AML-193 (cell line): ENCODE results near the gene FGGY.
"Not testable (repeated sequence)": the region's sequence is repeated elsewhere in the genome, so short reads cannot be mapped to it uniquely, and the experiment has no call there.

Experiments
- DNase-seq, 2 experiments: peaks; one replicate each; lab custom pipeline; 2025; lab: John Stamatoyannopoulos, UW

FGGY gene

DNA sequence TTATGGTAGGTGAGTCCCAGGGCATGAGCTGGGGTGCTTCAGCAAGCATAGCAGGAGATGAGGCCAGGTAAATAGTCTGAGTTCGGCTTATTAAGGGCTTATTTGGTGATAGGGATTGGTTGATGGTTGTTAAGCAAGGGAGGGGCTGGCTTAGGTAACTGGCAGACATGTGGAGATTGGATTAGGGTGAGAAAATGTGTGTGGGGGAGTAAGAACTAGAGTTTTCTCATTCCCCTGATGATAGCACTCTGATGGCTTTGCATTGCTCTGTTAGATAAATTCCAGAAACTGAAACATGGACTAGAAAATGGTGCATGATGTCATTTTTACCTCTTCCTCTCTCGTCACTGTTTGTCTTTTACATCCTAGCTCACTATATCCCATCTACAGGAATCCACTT lies 53.6 kb downstream of the FGGY start:
- no peak for DNase-seq

DNA sequence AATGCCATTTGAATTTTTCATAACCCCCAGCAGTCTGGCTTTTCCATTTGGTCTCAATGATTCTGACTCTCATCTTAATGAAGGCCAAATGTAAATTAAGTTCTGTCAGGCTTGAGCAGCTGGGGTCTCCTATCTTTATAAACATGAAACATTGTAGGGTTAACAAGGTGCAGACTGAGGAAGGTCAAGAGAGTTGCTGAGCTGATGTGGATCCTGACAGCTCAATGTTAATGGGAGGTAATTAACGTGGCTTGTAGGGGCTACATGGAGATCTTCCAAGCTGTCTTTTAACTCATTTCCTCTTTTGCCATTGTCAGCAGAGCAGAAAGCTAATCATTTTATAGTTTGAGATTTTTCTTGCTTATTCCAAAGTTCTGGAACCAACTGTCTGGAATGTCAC lies 55.2 kb downstream of the FGGY start:
- no peak for DNase-seq

- DNase-seq: no peak
Measured at GRCh38 chr1:59353453-59353852, 56.6 kb downstream of the FGGY start.

GRCh38 chr1:59354239-59354638 lies 57.3 kb downstream of the FGGY start:
- not testable (repeated sequence) for DNase-seq

- no peak for DNase-seq
Measured at GRCh38 chr1:59354709-59355337, 57.9 kb downstream of the FGGY start.

DNA sequence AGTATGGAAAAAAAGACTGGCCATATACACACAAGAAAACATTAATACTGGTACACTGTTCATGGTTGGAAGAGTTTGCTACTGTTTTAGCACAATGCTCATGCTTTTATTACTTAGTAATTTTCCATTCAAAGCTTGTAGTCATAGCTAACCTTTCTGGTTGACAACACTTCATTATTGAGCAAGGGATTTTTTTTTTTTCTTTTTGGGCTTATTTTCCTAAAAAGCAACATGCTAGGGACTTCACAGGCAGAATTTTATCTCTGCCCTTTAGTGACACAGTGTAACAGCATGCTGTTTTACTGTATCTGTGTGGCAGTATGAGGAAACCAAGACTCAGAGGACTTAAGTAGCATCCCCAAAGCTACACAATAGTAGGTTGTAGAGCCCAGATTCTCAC lies 58.5 kb downstream of the FGGY start:
- no peak for DNase-seq

GRCh38 chr1:59356627-59357026 lies 59.7 kb downstream of the FGGY start:
- DNase-seq: no peak

DNA sequence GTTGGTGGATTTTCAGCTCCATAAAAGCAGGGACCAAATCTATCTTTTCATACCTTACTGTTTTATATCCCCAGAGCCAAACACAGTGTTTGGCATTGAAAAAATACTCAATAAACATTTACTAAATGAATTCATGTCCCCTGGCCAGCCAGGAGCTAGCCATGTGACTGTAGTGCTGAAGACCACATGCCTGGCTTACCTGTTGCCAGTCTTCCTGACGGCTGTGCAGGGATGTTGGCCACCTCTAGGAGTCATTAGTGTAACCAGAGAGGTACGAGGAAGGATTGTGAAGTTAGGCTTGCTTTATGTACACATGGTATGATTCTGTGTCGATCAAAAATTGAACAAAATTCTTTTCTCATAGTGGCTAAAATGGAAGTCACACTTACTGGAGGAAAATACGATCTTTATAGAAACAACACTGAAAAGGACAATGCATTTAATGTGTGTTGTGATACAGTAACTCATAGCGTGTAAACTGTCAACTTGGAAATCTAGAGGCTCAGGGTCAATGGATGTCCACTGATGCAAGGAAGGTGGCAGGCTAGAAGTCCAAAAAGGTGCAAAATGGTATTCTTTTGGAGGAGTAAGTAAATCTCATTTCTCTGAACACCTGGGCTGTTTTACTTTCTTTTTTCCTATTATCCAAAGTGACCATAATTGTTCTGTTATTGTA lies 60.9 kb downstream of the FGGY start:
- DNase-seq: no peak

DNA sequence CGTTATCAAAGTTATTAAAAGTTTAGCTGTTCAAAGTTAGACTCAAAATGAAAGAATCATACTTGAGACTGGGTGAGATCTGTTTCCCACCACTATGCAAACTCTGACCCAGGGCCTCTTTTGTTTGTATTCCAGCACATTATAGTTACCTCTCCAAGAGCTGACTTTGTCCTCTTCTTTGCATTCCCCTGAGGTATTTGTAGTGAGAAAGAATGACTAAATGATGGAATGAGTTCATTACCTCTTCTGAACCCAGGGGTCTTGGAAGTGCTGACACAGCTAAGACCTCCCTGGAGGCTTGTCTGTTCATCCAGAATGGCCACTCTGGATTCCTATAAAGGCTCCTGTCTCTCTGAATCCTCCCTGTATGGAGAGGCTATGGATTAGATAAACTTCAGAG lies 62.4 kb downstream of the FGGY start:
- DNase-seq: no peak

DNA sequence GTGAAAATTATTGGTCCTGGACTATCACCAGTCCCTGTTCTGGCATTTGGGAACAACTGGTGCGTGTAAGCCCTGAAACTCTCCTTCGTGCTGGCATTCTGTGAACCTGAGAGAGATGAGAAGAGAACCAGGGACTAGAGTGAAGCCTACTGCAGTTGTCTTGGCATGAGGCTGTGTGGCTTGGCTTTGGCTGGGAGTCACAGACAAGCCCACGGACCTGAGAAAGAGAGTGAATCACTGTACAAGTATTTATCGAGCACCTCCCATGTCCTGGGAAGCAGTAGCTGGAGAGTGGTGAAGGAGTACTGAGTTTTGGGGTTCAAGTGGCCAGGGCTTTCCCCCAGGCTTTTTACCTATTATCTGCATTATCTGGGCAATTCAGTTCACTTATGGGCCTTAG lies 63.3 kb downstream of the FGGY start:
- DNase-seq: no peak

DNA sequence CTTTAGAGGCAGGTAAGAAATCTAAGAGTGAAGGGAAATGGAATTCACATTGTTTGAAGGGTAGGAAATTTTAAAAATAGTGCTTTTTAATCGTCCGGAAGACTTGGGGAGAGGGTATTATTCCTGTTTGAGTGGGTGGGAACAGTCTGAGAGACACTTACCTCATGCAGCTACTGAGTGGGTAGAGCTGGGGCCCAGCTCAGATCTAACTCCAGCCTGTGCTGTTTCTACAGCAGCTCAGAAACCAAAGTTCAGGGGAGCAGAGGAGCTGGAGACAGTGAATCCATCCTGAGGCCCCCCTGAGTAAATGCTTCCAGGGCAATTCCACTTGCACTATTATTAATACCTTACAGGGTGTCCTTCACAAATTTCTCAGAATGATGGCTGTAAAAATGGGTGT lies 63.8 kb downstream of the FGGY start:
- DNase-seq: no peak

DNA sequence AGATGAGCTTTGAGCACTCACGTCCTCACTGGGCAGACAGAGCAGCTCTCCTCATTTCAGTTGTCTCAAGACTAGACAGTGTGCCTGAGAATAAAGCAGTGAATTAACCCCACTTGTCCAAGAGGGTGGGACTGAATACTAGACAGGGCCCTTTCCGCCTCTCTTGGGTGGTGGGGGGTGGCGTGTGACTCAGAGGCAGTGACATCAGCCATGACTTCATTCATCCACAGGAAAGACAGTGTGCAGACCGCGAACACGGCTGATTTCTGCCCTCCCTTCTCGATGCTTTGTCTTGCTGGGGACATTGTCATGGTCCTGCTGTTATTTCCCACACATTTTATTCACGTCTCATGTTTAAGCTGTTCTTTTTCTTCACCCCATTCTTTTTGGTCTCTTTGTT lies 64.9 kb downstream of the FGGY start:
- DNase-seq: no peak

DNA sequence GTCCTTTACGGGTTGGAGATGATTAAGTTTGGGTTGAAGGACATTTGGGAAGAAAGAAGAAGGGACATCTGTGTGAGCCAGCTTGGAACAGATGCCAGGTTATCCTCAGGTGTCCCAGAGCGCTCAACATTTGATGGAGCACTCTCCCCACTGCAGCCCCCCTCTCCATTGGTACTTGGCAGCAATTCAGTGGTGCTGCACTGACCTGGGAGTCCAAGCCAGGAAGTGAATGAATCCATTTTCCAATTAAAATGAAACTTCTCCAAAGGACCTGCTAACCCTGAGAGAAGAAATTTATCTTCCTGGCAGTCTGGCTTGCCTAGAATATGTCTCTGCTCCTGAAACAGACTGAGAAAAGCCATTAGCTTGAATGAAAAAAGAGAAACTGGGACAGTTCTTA lies 67.1 kb downstream of the FGGY start:
- DNase-seq: no peak

GRCh38 chr1:59366346-59366745 lies 69.5 kb downstream of the FGGY start:
- no peak for DNase-seq

DNA sequence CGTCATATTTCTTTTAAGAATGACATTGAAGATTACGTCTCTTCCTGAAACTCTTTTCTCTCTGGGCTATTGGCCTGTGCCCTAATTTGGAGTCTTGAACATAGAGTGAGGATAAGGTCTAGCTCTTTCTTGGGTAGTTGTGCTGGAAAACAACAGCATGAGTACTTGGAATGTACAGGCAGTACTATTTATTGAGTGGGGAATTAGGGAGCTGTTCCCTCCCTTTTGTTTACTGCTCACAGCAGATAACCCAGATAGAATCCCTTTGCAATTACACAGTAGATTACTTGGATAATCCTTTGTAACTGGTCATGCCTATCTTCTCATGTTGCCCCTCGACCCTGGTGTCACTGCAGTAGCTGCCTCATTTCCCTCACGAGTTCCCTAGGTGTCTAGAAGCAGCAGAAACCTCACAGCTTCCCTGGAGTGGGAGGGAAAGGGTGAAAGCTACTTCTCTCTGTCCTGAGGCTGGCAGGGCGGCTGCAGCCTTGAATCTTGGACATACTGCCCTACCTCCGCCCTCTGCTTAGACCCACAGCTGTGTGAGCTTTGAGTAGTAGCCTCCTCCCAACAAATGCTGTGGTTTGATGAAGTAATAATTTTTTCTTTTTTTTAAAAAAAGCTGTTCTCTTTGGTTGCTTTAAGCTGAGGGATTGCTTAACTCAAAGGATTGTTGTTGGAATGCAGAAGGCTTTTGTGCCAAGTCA lies 70.6 kb downstream of the FGGY start:
- peak; percentile 91 to 92 for DNase-seq

DNA sequence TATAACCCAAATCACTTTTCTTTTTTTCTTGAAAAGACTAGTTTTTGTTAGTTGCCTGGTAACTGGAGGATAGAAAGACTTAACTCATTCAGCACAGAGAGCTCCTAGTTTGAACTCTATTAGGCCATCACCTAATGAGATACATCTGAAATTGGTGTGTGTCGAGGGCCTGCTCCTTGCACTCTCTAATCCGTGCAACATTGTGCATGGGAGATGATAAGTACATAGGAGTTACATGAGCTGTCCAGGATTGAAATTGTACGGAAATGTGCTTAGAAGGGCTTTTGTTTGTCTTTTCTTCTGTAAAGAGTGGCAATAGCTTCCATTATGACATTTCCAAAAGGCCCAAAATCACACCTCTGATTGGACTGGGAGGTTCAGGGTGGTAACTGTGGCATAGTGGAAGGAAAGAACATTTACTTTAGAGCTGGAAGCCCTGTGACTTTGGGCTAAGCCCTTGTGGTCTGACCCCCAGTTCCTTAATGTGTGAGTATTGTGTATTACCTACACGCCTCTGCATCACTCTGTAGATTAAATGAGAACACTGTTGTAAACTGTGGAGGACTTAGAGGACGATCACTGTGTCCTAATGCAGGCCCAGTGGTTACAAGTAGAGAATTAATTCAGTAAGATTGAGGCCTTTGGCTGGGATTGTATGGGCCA lies 71.2 kb downstream of the FGGY start:
- DNase-seq: no peak

DNA sequence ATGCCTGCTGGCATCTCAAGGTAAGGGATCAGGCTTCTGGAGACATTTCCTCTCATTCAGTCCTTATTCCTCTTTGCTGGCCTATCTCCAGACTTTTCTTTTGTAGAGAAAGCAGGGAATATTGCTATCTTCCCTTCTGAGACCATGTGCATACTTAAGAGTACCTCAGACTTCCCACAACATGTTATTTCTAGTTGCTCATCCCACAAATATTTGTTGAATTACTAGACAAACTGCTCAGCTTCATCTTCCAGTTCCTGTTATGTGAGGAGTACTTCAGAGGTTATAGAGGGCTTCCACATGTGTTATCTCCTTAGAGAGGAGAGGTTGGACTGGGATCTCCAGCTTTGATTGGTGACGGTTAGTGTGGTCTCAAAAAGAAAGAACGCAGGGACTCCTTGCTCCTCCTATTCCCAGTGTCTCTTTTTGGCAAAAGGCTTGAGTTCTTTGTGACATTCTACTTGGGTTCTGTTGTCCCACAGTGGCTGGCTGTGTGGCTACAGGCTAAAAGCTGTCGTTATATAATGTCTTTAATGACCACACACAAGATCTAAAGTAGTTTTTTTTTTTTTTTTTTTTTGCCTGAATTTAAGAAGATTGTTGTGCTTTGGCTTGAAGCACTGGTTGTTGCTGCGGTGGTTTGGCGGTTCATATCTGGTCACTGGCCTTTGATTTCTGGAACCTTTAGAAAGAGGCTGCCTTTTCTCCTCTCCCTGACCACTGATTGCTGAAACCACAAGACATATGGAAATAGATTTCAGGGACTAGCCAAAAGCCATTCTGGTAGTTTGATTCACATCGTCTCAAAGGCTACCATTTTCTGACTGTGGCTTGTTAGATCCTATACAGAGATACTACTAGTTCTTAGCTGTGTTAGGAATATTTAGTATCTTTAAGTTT lies 78.7 kb downstream of the FGGY start:
- no peak for DNase-seq

GRCh38 chr1:59377350-59377904 lies 80.5 kb downstream of the FGGY start:
- no peak for DNase-seq

DNA sequence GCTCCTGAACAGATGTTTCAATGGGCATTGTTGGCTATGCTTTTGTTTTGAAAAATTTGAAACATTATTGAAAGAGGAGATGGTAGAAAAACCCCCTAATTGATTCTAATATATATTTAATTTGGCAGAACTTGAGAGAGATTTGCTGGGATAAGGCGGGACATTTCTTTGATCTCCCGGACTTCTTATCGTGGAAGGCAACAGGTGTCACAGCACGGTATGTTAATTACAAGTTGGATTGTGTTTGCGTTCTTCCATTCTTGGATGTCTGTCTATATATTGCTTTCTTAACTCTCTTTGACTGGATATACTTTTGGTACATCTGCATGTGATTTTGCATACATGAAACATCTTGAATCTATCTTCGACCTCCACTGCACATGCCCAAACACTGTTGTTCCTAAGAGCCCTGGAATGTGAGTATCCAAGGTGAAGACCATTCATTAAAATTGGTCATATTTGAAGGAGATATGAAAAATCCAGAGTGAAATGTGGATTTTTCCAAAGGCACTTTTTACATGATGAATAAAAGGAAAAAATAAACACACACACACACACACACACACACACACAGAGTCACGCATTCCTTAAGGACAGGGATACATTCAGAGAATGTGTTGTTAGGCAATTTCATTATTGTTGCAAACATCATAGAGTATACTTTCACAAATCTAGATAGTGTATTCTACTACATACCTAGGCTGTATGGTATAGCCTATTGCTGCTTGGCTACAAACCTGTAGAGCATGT lies 81.9 kb downstream of the FGGY start:
- DNase-seq: no peak

GRCh38 chr1:59379371-59379728 lies 82.5 kb downstream of the FGGY start:
- no peak for DNase-seq

- DNase-seq: no peak
Measured at GRCh38 chr1:59383963-59384362, 87.1 kb downstream of the FGGY start.
